Stimulated activated effector memory CD8-positive, alpha-beta T cell treated with anti-CD3 and anti-CD28 coated beads, Interleukin-12 subunit alpha, Interleukin-12 subunit beta, amount 100 ng/mL, for 72 hours (primary cell): ENCODE data around the gene ACACA.
A peak's percentile ranks its signal among the peaks of the same experiment; 100 is the strongest.

ENCODE experiments used
- ATAC-seq: fragments of 150-1000 bp; cut with Tn5 transposase; 2 replicates; pipeline ENCODE4 v1.10.0; 2021
- DNase-seq, 2 donors: peaks; one replicate each; pipeline ENCODE4 v3.0.0; 2021 to 2022; ENCODE audit warnings: low spot score in 2 of 2
- H3K27ac Mint-ChIP-seq: one replicate; pipeline ENCODE4 v1.8.0; 2022; ENCODE audit warnings: mild to moderate bottlenecking, mixed read lengths
- H3K36me3 Mint-ChIP-seq: one replicate; pipeline ENCODE4 v1.8.0; 2022; ENCODE audit warnings: mild to moderate bottlenecking, mixed read lengths
- H3K4me1 Mint-ChIP-seq: one replicate; pipeline ENCODE4 v1.8.0; 2022; ENCODE audit warnings: mixed read lengths
- H3K4me3 Mint-ChIP-seq: one replicate; pipeline ENCODE4 v1.8.0; 2022; ENCODE audit warnings: mild to moderate bottlenecking, mixed read lengths
- H3K9me3 Mint-ChIP-seq: one replicate; pipeline ENCODE4 v1.8.0; 2022; ENCODE audit warnings: mixed read lengths

The ACACA gene

GRCh38 chr17:37338847-37339246 is 67.8 kb downstream of the ACACA start:
- no peak for DNase-seq
- H3K4me3 Mint-ChIP-seq = no peak overlapping the region
- H3K4me1 Mint-ChIP-seq = peaks cover 7% of the 10 kb centered on the region
- no peaks in the 10 kb centered on the region for H3K9me3 Mint-ChIP-seq
- peak overlapping the region; percentile 37 for H3K27ac Mint-ChIP-seq
- peaks cover 36% of the 10 kb centered on the region for H3K36me3 Mint-ChIP-seq
- no peak for ATAC-seq

GRCh38 chr17:37327341-37328090 is 79.1 kb downstream of the ACACA start:
- ATAC-seq (no peak), DNase-seq (no peak)
- H3K27ac Mint-ChIP-seq = no peak overlapping the region
- no peak overlapping the region for H3K4me3 Mint-ChIP-seq
- no peaks in the 10 kb centered on the region for H3K9me3 Mint-ChIP-seq
- H3K4me1 Mint-ChIP-seq = no peaks in the 10 kb centered on the region
- H3K36me3 Mint-ChIP-seq = peaks cover 62% of the 10 kb centered on the region

GRCh38 chr17:37322826-37323561 is 83.6 kb downstream of the ACACA start:
- DNase-seq = no peak
- Mint-ChIP-seq H3K27ac (no peak overlapping the region), H3K36me3 (peaks cover 40% of the 10 kb centered on the region), H3K4me3 (no peak overlapping the region), H3K4me1 (no peaks in the 10 kb centered on the region), H3K9me3 (no peaks in the 10 kb centered on the region)
- ATAC-seq = no peak

GRCh38 chr17:37322106-37322505 is 84.5 kb downstream of the ACACA start:
- DNase-seq = no peak
- Mint-ChIP-seq H3K9me3 (no peaks in the 10 kb centered on the region), H3K27ac (no peak overlapping the region), H3K4me3 (no peak overlapping the region), H3K36me3 (peaks cover 33% of the 10 kb centered on the region), H3K4me1 (no peaks in the 10 kb centered on the region)
- no peak for ATAC-seq

- no peak for DNase-seq
- H3K4me3 Mint-ChIP-seq = no peak overlapping the region
- ATAC-seq = no peak
- H3K36me3 Mint-ChIP-seq = peaks cover 22% of the 10 kb centered on the region
- no peaks in the 10 kb centered on the region for H3K4me1 Mint-ChIP-seq
- H3K27ac Mint-ChIP-seq = no peak overlapping the region
- no peaks in the 10 kb centered on the region for H3K9me3 Mint-ChIP-seq
These were observed 87.6 kb downstream of the ACACA start for GRCh38 chr17:37318931-37319594.

GRCh38 chr17:37317867-37318266 is 88.8 kb downstream of the ACACA start:
- ATAC-seq = no peak
- Mint-ChIP-seq H3K9me3 (no peaks in the 10 kb centered on the region), H3K4me3 (no peak overlapping the region), H3K4me1 (no peaks in the 10 kb centered on the region), H3K36me3 (peaks cover 22% of the 10 kb centered on the region), H3K27ac (no peak overlapping the region)
- DNase-seq = no peak

- H3K36me3 Mint-ChIP-seq = peaks cover 14% of the 10 kb centered on the region
- DNase-seq (no peak), ATAC-seq (no peak)
- peaks cover 6% of the 10 kb centered on the region for H3K4me1 Mint-ChIP-seq
- H3K9me3 Mint-ChIP-seq = no peaks in the 10 kb centered on the region
- H3K27ac Mint-ChIP-seq = no peak overlapping the region
- H3K4me3 Mint-ChIP-seq = no peak overlapping the region
These were observed 91.0 kb downstream of the ACACA start for GRCh38 chr17:37315601-37316000.

- peaks cover 6% of the 10 kb centered on the region for H3K4me1 Mint-ChIP-seq
- no peak overlapping the region for H3K27ac Mint-ChIP-seq
- H3K9me3 Mint-ChIP-seq = no peaks in the 10 kb centered on the region
- DNase-seq (no peak), ATAC-seq (no peak)
- no peak overlapping the region for H3K4me3 Mint-ChIP-seq
- peaks cover 15% of the 10 kb centered on the region for H3K36me3 Mint-ChIP-seq
These were observed 94.3 kb downstream of the ACACA start for GRCh38 chr17:37312137-37312923.

GRCh38 chr17:37310940-37311339 is 95.7 kb downstream of the ACACA start:
- Mint-ChIP-seq H3K4me3 (no peak overlapping the region), H3K9me3 (no peaks in the 10 kb centered on the region), H3K4me1 (peaks cover 6% of the 10 kb centered on the region), H3K27ac (no peak overlapping the region), H3K36me3 (peaks cover 17% of the 10 kb centered on the region)
- no peak for DNase-seq
- ATAC-seq = no peak

GRCh38 chr17:37309051-37309450 is 97.6 kb downstream of the ACACA start:
- Mint-ChIP-seq H3K9me3 (no peaks in the 10 kb centered on the region), H3K4me1 (peaks cover 6% of the 10 kb centered on the region), H3K4me3 (no peak overlapping the region), H3K27ac (no peak overlapping the region), H3K36me3 (peaks cover 24% of the 10 kb centered on the region)
- no peak for ATAC-seq
- DNase-seq = no peak

- Mint-ChIP-seq H3K27ac (no peak overlapping the region), H3K4me1 (no peaks in the 10 kb centered on the region), H3K4me3 (no peak overlapping the region), H3K36me3 (peaks cover 29% of the 10 kb centered on the region), H3K9me3 (no peaks in the 10 kb centered on the region)
- DNase-seq (no peak), ATAC-seq (no peak)
These were observed 101.2 kb downstream of the ACACA start for GRCh38 chr17:37305406-37305905.

- no peak overlapping the region for H3K4me3 Mint-ChIP-seq
- H3K27ac Mint-ChIP-seq = no peak overlapping the region
- ATAC-seq (no peak), DNase-seq (no peak)
- peaks cover 18% of the 10 kb centered on the region for H3K36me3 Mint-ChIP-seq
- no peaks in the 10 kb centered on the region for H3K9me3 Mint-ChIP-seq
- no peaks in the 10 kb centered on the region for H3K4me1 Mint-ChIP-seq
These were observed 105.3 kb downstream of the ACACA start for GRCh38 chr17:37301288-37301687.

GRCh38 chr17:37300683-37301082 is 106.0 kb downstream of the ACACA start:
- no peak for ATAC-seq
- no peak overlapping the region for H3K4me3 Mint-ChIP-seq
- no peak for DNase-seq
- H3K9me3 Mint-ChIP-seq = no peaks in the 10 kb centered on the region
- H3K4me1 Mint-ChIP-seq = no peaks in the 10 kb centered on the region
- H3K27ac Mint-ChIP-seq = no peak overlapping the region
- peaks cover 18% of the 10 kb centered on the region for H3K36me3 Mint-ChIP-seq

GRCh38 chr17:37299257-37299980 is 107.2 kb downstream of the ACACA start:
- ATAC-seq (no peak), DNase-seq (no peak)
- no peaks in the 10 kb centered on the region for H3K9me3 Mint-ChIP-seq
- H3K4me3 Mint-ChIP-seq = no peak overlapping the region
- H3K4me1 Mint-ChIP-seq = peaks cover 6% of the 10 kb centered on the region
- H3K36me3 Mint-ChIP-seq = peaks cover 9% of the 10 kb centered on the region
- no peak overlapping the region for H3K27ac Mint-ChIP-seq
